HCT116 (cell line): Measurements from ENCODE around the gene ASAP2. TPM values are rescaled to one million over a fixed set of nuclear protein-coding genes. Genes with fewer than 3 reads are reported as not detected.

Source experiments
- ATAC-seq: fragments of 200-7000 bp; cut with Tn5 transposase; 2 replicates; pipeline ENCODE4 v1.9.1; 2020; ENCODE audit warnings: mild to moderate bottlenecking, moderate library complexity
- BruUV-seq: library from RNA; stranded (reverse); fragments of 400-500 nt; replicated peaks from 2 replicates; lab custom pipeline; 2021; lab: Mats Ljungman, UMichigan
- CTCF ChIA-PET: fragments of 300-600 bp; sonication (Branson Sonifier 250); formaldehyde crosslinking; loops from one replicate; lab custom pipeline; 2021; ENCODE audit warnings: antibody characterized with exemption; lab: Charles Lee
- POLR2A ChIA-PET: fragments of 300-600, 350-600 bp; sonication (Branson Sonifier 250); formaldehyde crosslinking; loops from one replicate; lab custom pipeline; 2021; ENCODE audit warnings: antibody characterized with exemption; lab: Charles Lee
- RAD21 ChIA-PET, 2 experiments: fragments of 300-600 bp; sonication (Branson Sonifier 250); formaldehyde crosslinking; loops; one replicate each; lab custom pipeline; 2023; ENCODE audit warnings: low total read pairs in 2 of 2; ENCODE audit not compliant: uncharacterized antibody in 2 of 2, unreplicated experiment in 2 of 2, low non-redundant PET in 1 of 2; lab: Charles Lee
- DNase-seq: peaks from one replicate; pipeline ENCODE4 v3.0.0-alpha.2; 2010; ENCODE audit warnings: low read depth, low spot score
- H2AFZ ChIP-seq: fragments of 200-600 bp; shearing (Covaris generic), sonication (generic); 2 replicates; pipeline ENCODE4 v1.6.1; 2017; ENCODE audit warnings: low read depth, mixed run types, mixed read lengths, antibody characterized with exemption, low read length; ENCODE audit not compliant: poor library complexity, severe bottlenecking
- H3K27ac ChIP-seq: 2 replicates; pipeline ENCODE4 v1.5.1; 2012; ENCODE audit warnings: low read depth, low read length
- H3K27me3 ChIP-seq: fragments of 200-600 bp; sonication (generic); 2 replicates; pipeline ENCODE4 v1.6.1; 2016; ENCODE audit warnings: mixed run types, low read length, mixed read lengths; ENCODE audit not compliant: insufficient read depth
- H3K36me3 ChIP-seq, 2 experiments: fragments of 200-500 bp in 1 of 2; fragments of 200-600 bp in 1 of 2; sonication (Bioruptor generic) in 1 of 2; sonication (generic) in 1 of 2; 2 replicates each; pipeline versions ENCODE4 v1.5.1 to v1.6.1; 2014 to 2016; ENCODE audit warnings: low read length in 2 of 2, inconsistent platforms in 1 of 2, mixed read lengths in 1 of 2, mixed run types in 1 of 2; ENCODE audit not compliant: insufficient read depth in 2 of 2, control insufficient read depth in 1 of 2
- H3K4me1 ChIP-seq, 2 experiments: fragments of 200-600 bp in 1 of 2; sonication (generic) in 1 of 2; 2 replicates each; pipeline versions ENCODE4 v1.5.1 to v1.6.1; 2012 to 2017; ENCODE audit warnings: low read length in 2 of 2, inconsistent platforms in 1 of 2, mild to moderate bottlenecking in 1 of 2, mixed read lengths in 1 of 2, mixed run types in 1 of 2, moderate library complexity in 1 of 2; ENCODE audit not compliant: insufficient read depth in 2 of 2, control insufficient read depth in 1 of 2
- H3K4me2 ChIP-seq: fragments of 200-600 bp; sonication (generic); 2 replicates; pipeline ENCODE4 v1.6.1; 2017; ENCODE audit warnings: mixed run types, low read length, mixed read lengths
- H3K4me3 ChIP-seq, 2 experiments: fragments of 200-600 bp in 1 of 2; sonication (generic) in 1 of 2; replicated peaks in 1 of 2; 2 replicates each; pipeline ENCODE4 v1.5.1; 2011 to 2016; ENCODE audit warnings: low read length in 2 of 2, control low read depth in 1 of 2, low read depth in 1 of 2, mild to moderate bottlenecking in 1 of 2, mixed read lengths in 1 of 2, mixed run types in 1 of 2
- H3K79me2 ChIP-seq: fragments of 200-600 bp; sonication (generic); 2 replicates; pipeline ENCODE4 v1.6.1; 2017; ENCODE audit warnings: mild to moderate bottlenecking, mixed run types, low read length, moderate library complexity, mixed read lengths; ENCODE audit not compliant: insufficient read depth
- H3K9ac ChIP-seq: fragments of 200-600 bp; sonication (generic); 2 replicates; pipeline ENCODE4 v1.6.1; 2016; ENCODE audit warnings: low read length, mixed read lengths
- H3K9me2 ChIP-seq: fragments of 200-600 bp; sonication (generic), shearing (Covaris generic); 2 replicates; pipeline ENCODE4 v1.6.1; 2017; ENCODE audit warnings: mixed run types, mild to moderate bottlenecking, moderate library complexity; ENCODE audit not compliant: insufficient read depth
- H3K9me3 ChIP-seq, 2 experiments: fragments of 200-500 bp in 1 of 2; fragments of 200-600 bp in 1 of 2; sonication (Bioruptor generic) in 1 of 2; sonication (generic) in 1 of 2; 2 replicates each; pipeline ENCODE4 v1.6.1; 2014 to 2017; ENCODE audit warnings: low read length in 2 of 2, mixed read lengths in 2 of 2, inconsistent platforms in 1 of 2, low read depth in 1 of 2, mild to moderate bottlenecking in 1 of 2, mixed run types in 1 of 2, moderate library complexity in 1 of 2; ENCODE audit not compliant: control insufficient read depth in 1 of 2, insufficient read depth in 1 of 2
- H4K20me1 ChIP-seq: fragments of 200-600 bp; sonication (generic), shearing (Covaris generic); 2 replicates; pipeline ENCODE4 v1.6.1; 2017; ENCODE audit warnings: mixed run types, mild to moderate bottlenecking, moderate library complexity; ENCODE audit not compliant: insufficient read depth
- CEBPB ChIP-seq: IDR thresholded peaks from 2 replicates; pipeline ENCODE4 v1.6.1; 2012; ENCODE audit warnings: low read depth
- EGR1 ChIP-seq: IDR thresholded peaks from 2 replicates; pipeline ENCODE4 v1.6.1; 2012; ENCODE audit warnings: low read depth
- EZH2phosphoT487 ChIP-seq: fragments of 200-600 bp; IDR thresholded peaks from 2 replicates; pipeline ENCODE4 v1.6.1; 2018; ENCODE audit warnings: antibody characterized with exemption, borderline replicate concordance
- FOSL1 ChIP-seq: IDR thresholded peaks from 2 replicates; pipeline ENCODE4 v1.6.1; 2012; ENCODE audit warnings: low read depth
- RAD21 ChIP-seq: IDR thresholded peaks from 2 replicates; pipeline ENCODE4 v1.6.1; 2012; ENCODE audit warnings: low read depth, mild to moderate bottlenecking
- SIN3A ChIP-seq: IDR thresholded peaks from 2 replicates; pipeline ENCODE4 v1.6.1; 2012; ENCODE audit warnings: low read depth
- SRF ChIP-seq: IDR thresholded peaks from 2 replicates; pipeline ENCODE4 v1.6.1; 2012; ENCODE audit warnings: low read depth
- ZFX ChIP-seq: fragments of 450-650 bp; IDR thresholded peaks from 2 replicates; pipeline ENCODE4 v1.6.1; 2017
- intact Hi-C: fragments of 100-400 bp; cut with micrococcal nuclease; formaldehyde crosslinking; loops from 2 replicates; pipeline ENCODE4 v1.10.0; 2022
- total RNA-seq: library from RNA; stranded (reverse); gene quantifications from one replicate; pipeline ENCODE4 v1.2.1, GENCODE V29; 2021; ENCODE audit not compliant: unreplicated experiment
- TF ChIP-seq, protein P1 (sequence below): IDR thresholded peaks from 2 replicates; pipeline ENCODE4 v1.6.1; 2012
- TF ChIP-seq, protein P2 (sequence below), 3 experiments: fragments of 200-600 bp in 1 of 3; sonication (generic) in 1 of 3; IDR thresholded peaks in 2 of 3; conservative IDR thresholded peaks in 1 of 3; 2 replicates each; pipeline ENCODE4 v1.5.1; 2012 to 2017; ENCODE audit warnings: low read depth in 2 of 3, low read length in 2 of 3, antibody characterized with exemption in 1 of 3, borderline replicate concordance in 1 of 3, control low read depth in 1 of 3, mild to moderate bottlenecking in 1 of 3, mixed read lengths in 1 of 3, mixed run types in 1 of 3, moderate library complexity in 1 of 3; ENCODE audit not compliant: insufficient read depth in 1 of 3

The ASAP2 gene
- total RNA-seq, 1 experiment from 2014 or later, result 16.5 TPM

DNA sequence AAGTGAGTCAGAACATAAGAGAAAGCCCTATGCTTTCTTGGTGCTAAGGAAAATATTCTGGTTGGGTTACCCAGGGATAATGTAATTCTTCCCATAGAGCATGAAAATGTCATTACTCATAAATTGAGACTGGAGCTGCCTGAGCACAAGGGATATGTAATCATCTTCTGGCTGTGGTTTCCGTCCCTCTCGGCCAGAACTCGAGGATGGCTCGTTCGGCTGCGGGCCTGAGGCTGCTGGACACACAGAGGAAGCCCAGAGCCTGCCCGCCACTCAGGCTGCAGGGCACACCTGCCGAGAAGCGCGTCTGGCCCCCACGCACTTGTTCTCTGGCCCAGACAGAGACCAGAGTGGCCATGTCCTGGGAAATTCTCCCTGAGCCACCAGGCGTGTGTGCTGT, 104.9 kb downstream of the ASAP2 start:
- TF ChIP-seq EGR1 (no peak), RAD21 (no peak), CEBPB (no peak), SIN3A (no peak), FOSL1 (no peak), EZH2phosphoT487 (no peak), ZFX (no peak), SRF (no peak)
- TF ChIP-seq, protein P1, sequence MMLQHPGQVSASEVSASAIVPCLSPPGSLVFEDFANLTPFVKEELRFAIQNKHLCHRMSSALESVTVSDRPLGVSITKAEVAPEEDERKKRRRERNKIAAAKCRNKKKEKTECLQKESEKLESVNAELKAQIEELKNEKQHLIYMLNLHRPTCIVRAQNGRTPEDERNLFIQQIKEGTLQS, result no peak
- Histone ChIP-seq H3K4me3 (no peak overlapping the region), H3K27ac (no peak overlapping the region), H3K9me3 (no peaks in the 10 kb centered on the region), H3K4me1 (peaks cover 17 to 53% of the 10 kb centered on the region in 2 experiments; a peak in 3 of 4 replicates), H3K9me2 (no peaks in the 10 kb centered on the region), H3K9ac (no peak overlapping the region), H4K20me1 (0 out of 2 replicates have a peak, but pooled peaks cover 4% of the 10 kb centered on the region), H3K79me2 (no peaks in the 10 kb centered on the region), H2AFZ (no peak overlapping the region), H3K27me3 (no peaks in the 10 kb centered on the region), H3K36me3 (no peaks in the 10 kb centered on the region), H3K4me2 (no peak overlapping the region)
- ChIA-PET CTCF (no interaction called here), RAD21 (no interaction called here), POLR2A (no interaction called here)
- no TSS peak for BruUV-seq
- ATAC-seq, result no peak
- no peak for DNase-seq
- intact Hi-C loops, result no loop called here

GRCh38 chr2:9312591-9312990, 106.0 kb downstream of the ASAP2 start:
- no peak overlapping the region for H3K4me2 ChIP-seq
- H2AFZ ChIP-seq, result no peak overlapping the region
- intact Hi-C loops, result no loop called here
- no peak overlapping the region for H3K27ac ChIP-seq
- H3K4me3 ChIP-seq, result no peak overlapping the region
- no peaks in the 10 kb centered on the region for H3K27me3 ChIP-seq
- BruUV-seq, result no TSS peak
- H3K79me2 ChIP-seq, result no peaks in the 10 kb centered on the region
- no peak overlapping the region for H3K9ac ChIP-seq
- peaks cover 17 to 53% of the 10 kb centered on the region in 2 experiments; a peak in 3 of 4 replicates for H3K4me1 ChIP-seq
- DNase-seq, result no peak
- ATAC-seq, result no peak
- TF ChIP-seq, protein P2, sequence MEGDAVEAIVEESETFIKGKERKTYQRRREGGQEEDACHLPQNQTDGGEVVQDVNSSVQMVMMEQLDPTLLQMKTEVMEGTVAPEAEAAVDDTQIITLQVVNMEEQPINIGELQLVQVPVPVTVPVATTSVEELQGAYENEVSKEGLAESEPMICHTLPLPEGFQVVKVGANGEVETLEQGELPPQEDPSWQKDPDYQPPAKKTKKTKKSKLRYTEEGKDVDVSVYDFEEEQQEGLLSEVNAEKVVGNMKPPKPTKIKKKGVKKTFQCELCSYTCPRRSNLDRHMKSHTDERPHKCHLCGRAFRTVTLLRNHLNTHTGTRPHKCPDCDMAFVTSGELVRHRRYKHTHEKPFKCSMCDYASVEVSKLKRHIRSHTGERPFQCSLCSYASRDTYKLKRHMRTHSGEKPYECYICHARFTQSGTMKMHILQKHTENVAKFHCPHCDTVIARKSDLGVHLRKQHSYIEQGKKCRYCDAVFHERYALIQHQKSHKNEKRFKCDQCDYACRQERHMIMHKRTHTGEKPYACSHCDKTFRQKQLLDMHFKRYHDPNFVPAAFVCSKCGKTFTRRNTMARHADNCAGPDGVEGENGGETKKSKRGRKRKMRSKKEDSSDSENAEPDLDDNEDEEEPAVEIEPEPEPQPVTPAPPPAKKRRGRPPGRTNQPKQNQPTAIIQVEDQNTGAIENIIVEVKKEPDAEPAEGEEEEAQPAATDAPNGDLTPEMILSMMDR (IDR thresholded peaks at IDR 0.05 in 2 of 3, conservative IDR thresholded peaks at IDR 0.05 in 1 of 3; ENCODE audit: borderline replicate concordance in 1 of 3, insufficient read depth in 1 of 3, low read depth in 2 of 3, low read length in 2 of 3), result no peak
- H3K9me3 ChIP-seq, result no peaks in the 10 kb centered on the region
- 0 out of 2 replicates have a peak, but pooled peaks cover 4% of the 10 kb centered on the region for H4K20me1 ChIP-seq
- RAD21 ChIA-PET, result no interaction called here
- no peaks in the 10 kb centered on the region for H3K36me3 ChIP-seq
- no peaks in the 10 kb centered on the region for H3K9me2 ChIP-seq
- POLR2A ChIA-PET, result no interaction called here
- CTCF ChIA-PET, result no interaction called here
